ENCODE data around the gene SDR9C7. TPM values are rescaled to one million over a fixed set of nuclear protein-coding genes. Genes with fewer than 3 reads are reported as not detected.

SDR9C7 gene
- not detected in 2 replicates for total RNA-seq

GRCh38 chr12:56933826-56934625 lies at the start of gene SDR9C7:
Gene SDR9C7 (minus strand): TSS chr12:56934408. CDS start chr12:56934261, 147 bp downstream.

GRCh38 chr12:56957229-56958052 lies 23.2 kb upstream of the SDR9C7 start, which contains the start of gene RDH16:
Gene RDH16 (minus strand): TSS chr12:56957608. CDS start chr12:56957462, 146 bp downstream.

Other genes with a start within 250 kb of the SDR9C7 start
- gene PTGES3, start 246.1 kb downstream of the SDR9C7 start, total RNA-seq = 68.5 and 104 TPM in 2 replicates
- 1,021 and 1,089 TPM in 2 replicates for gene NACA, start 209.1 kb downstream of the SDR9C7 start, total RNA-seq
- gene PRIM1, start 182.1 kb downstream of the SDR9C7 start, total RNA-seq = 9.5 and 29.7 TPM in 2 replicates
- gene HSD17B6, start 171.1 kb downstream of the SDR9C7 start, total RNA-seq = 2.8 and 22.1 TPM in 2 replicates
- 0.22 and 0.25 TPM in 2 replicates for gene RDH16, start 23.2 kb upstream of the SDR9C7 start, total RNA-seq
- gene ZBTB39, start 72.1 kb upstream of the SDR9C7 start, total RNA-seq = 5.1 and 5.3 TPM in 2 replicates
- gene TAC3, start 82.1 kb upstream of the SDR9C7 start, total RNA-seq = not detected in 2 replicates
- gene MYO1A, start 115.7 kb upstream of the SDR9C7 start, total RNA-seq = 0.12 TPM in 1 of 2 replicates, not detected in the other
- 12.7 and 22.1 TPM in 2 replicates for gene NEMP1, start 144.4 kb upstream of the SDR9C7 start, total RNA-seq
- 88.9 and 104 TPM in 2 replicates for gene NAB2, start 154.7 kb upstream of the SDR9C7 start, total RNA-seq
- gene STAT6, start 177.0 kb upstream of the SDR9C7 start, total RNA-seq = 55.6 and 61.0 TPM in 2 replicates
- gene LRP1, start 194.1 kb upstream of the SDR9C7 start, total RNA-seq = 222 and 524 TPM in 2 replicates
- gene LRP1-AS, start 213.2 kb upstream of the SDR9C7 start, total RNA-seq = not detected in 2 replicates